ENCODE results near the gene UGT1A9. TPM values are rescaled to one million over a fixed set of nuclear protein-coding genes. Genes with fewer than 3 reads are reported as not detected.
"Not testable (repeated sequence)": the region's sequence is repeated elsewhere in the genome, so short reads cannot be mapped to it uniquely, and the experiment has no call there.

UGT1A9 gene
- total RNA-seq, 1 donor from 2014 or later = not detected

- no peak overlapping the region for H3K4me3 ChIP-seq (ENCODE audit: low read length in 3 of 3)
- H3K4me1 ChIP-seq (ENCODE audit: control insufficient read depth in 3 of 3, insufficient read depth in 3 of 3, low read length in 3 of 3) = no peaks in the 10 kb centered on the region
- no peak overlapping the region for H3K9ac ChIP-seq (ENCODE audit: low read depth in 1 of 3, low read length in 3 of 3)
- H3K36me3 ChIP-seq (ENCODE audit: control insufficient read depth in 3 of 3, insufficient read depth in 3 of 3, low read length in 3 of 3) = no peaks in the 10 kb centered on the region
- peaks cover 0 to 2% (median 0%) of the 10 kb centered on the region in 3 donors for H3K27me3 ChIP-seq (ENCODE audit: control insufficient read depth in 3 of 3, insufficient read depth in 3 of 3, low read length in 3 of 3)
- H3K9me3 ChIP-seq (ENCODE audit: control insufficient read depth in 3 of 3, low read length in 3 of 3) = no peaks in the 10 kb centered on the region
- no peak overlapping the region for H3K27ac ChIP-seq (ENCODE audit: low read depth, low read length)
Measured at GRCh38 chr2:233691443-233692433, 20.0 kb downstream of the UGT1A9 start.

GRCh38 chr2:233692648-233693047, 20.9 kb downstream of the UGT1A9 start, which contains the start of gene UGT1A6:
Gene UGT1A6, plus strand, starts transcription at chr2:233692890. Its CDS starts 115 bp downstream, at chr2:233693005.
- peaks cover 0 to 2% (median 0%) of the 10 kb centered on the region in 3 donors for H3K27me3 ChIP-seq (ENCODE audit: control insufficient read depth in 3 of 3, insufficient read depth in 3 of 3, low read length in 3 of 3)
- no peak within 1 kb of the TSS for H3K27ac ChIP-seq (ENCODE audit: low read depth, low read length)
- H3K36me3 ChIP-seq (ENCODE audit: control insufficient read depth in 3 of 3, insufficient read depth in 3 of 3, low read length in 3 of 3) = no peaks in the 10 kb centered on the region
- H3K4me3 ChIP-seq (ENCODE audit: low read length in 3 of 3) = no peak within 1 kb of the TSS
- H3K4me1 ChIP-seq (ENCODE audit: control insufficient read depth in 3 of 3, insufficient read depth in 3 of 3, low read length in 3 of 3) = no peaks in the 10 kb centered on the region
- H3K9ac ChIP-seq (ENCODE audit: low read depth in 1 of 3, low read length in 3 of 3) = no peak within 1 kb of the TSS
- no peaks in the 10 kb centered on the region for H3K9me3 ChIP-seq (ENCODE audit: control insufficient read depth in 3 of 3, low read length in 3 of 3)

GRCh38 chr2:233693963-233694362, 22.3 kb downstream of the UGT1A9 start:
- Histone ChIP-seq H3K9me3 (ENCODE audit: control insufficient read depth in 3 of 3, low read length in 3 of 3) (no peaks in the 10 kb centered on the region), H3K27me3 (ENCODE audit: control insufficient read depth in 3 of 3, insufficient read depth in 3 of 3, low read length in 3 of 3) (peaks cover 0 to 2% (median 0%) of the 10 kb centered on the region in 3 donors), H3K4me1 (ENCODE audit: control insufficient read depth in 3 of 3, insufficient read depth in 3 of 3, low read length in 3 of 3) (no peaks in the 10 kb centered on the region), H3K36me3 (ENCODE audit: control insufficient read depth in 3 of 3, insufficient read depth in 3 of 3, low read length in 3 of 3) (no peaks in the 10 kb centered on the region), H3K27ac (ENCODE audit: low read depth, low read length) (no peak overlapping the region), H3K4me3 (ENCODE audit: low read length in 3 of 3) (no peak overlapping the region), H3K9ac (ENCODE audit: low read depth in 1 of 3, low read length in 3 of 3) (no peak overlapping the region)

GRCh38 chr2:233698740-233699139, 27.0 kb downstream of the UGT1A9 start:
- Histone ChIP-seq H3K9ac (ENCODE audit: low read depth in 1 of 3, low read length in 3 of 3) (no peak overlapping the region), H3K27me3 (ENCODE audit: control insufficient read depth in 3 of 3, insufficient read depth in 3 of 3, low read length in 3 of 3) (no peaks in the 10 kb centered on the region), H3K36me3 (ENCODE audit: control insufficient read depth in 3 of 3, insufficient read depth in 3 of 3, low read length in 3 of 3) (no peaks in the 10 kb centered on the region), H3K9me3 (ENCODE audit: control insufficient read depth in 3 of 3, low read length in 3 of 3) (no peaks in the 10 kb centered on the region), H3K27ac (ENCODE audit: low read depth, low read length) (no peak overlapping the region), H3K4me3 (ENCODE audit: low read length in 3 of 3) (no peak overlapping the region), H3K4me1 (ENCODE audit: control insufficient read depth in 3 of 3, insufficient read depth in 3 of 3, low read length in 3 of 3) (no peaks in the 10 kb centered on the region)

GRCh38 chr2:233699424-233700027, 27.8 kb downstream of the UGT1A9 start:
- H3K9ac ChIP-seq (ENCODE audit: low read depth in 1 of 3, low read length in 3 of 3) = no peak overlapping the region
- H3K27ac ChIP-seq (ENCODE audit: low read depth, low read length) = no peak overlapping the region
- H3K27me3 ChIP-seq (ENCODE audit: control insufficient read depth in 3 of 3, insufficient read depth in 3 of 3, low read length in 3 of 3) = no peaks in the 10 kb centered on the region
- H3K36me3 ChIP-seq (ENCODE audit: control insufficient read depth in 3 of 3, insufficient read depth in 3 of 3, low read length in 3 of 3) = no peaks in the 10 kb centered on the region
- no peaks in the 10 kb centered on the region for H3K4me1 ChIP-seq (ENCODE audit: control insufficient read depth in 3 of 3, insufficient read depth in 3 of 3, low read length in 3 of 3)
- no peaks in the 10 kb centered on the region for H3K9me3 ChIP-seq (ENCODE audit: control insufficient read depth in 3 of 3, low read length in 3 of 3)
- no peak overlapping the region for H3K4me3 ChIP-seq (ENCODE audit: low read length in 3 of 3)

GRCh38 chr2:233700028-233700635, 28.4 kb downstream of the UGT1A9 start:
- no peaks in the 10 kb centered on the region for H3K9me3 ChIP-seq (ENCODE audit: control insufficient read depth in 3 of 3, low read length in 3 of 3)
- no peaks in the 10 kb centered on the region for H3K4me1 ChIP-seq (ENCODE audit: control insufficient read depth in 3 of 3, insufficient read depth in 3 of 3, low read length in 3 of 3)
- H3K27ac ChIP-seq (ENCODE audit: low read depth, low read length) = no peak overlapping the region
- H3K4me3 ChIP-seq (ENCODE audit: low read length in 3 of 3) = no peak overlapping the region
- H3K36me3 ChIP-seq (ENCODE audit: control insufficient read depth in 3 of 3, insufficient read depth in 3 of 3, low read length in 3 of 3) = no peaks in the 10 kb centered on the region
- H3K9ac ChIP-seq (ENCODE audit: low read depth in 1 of 3, low read length in 3 of 3) = no peak overlapping the region
- H3K27me3 ChIP-seq (ENCODE audit: control insufficient read depth in 3 of 3, insufficient read depth in 3 of 3, low read length in 3 of 3) = no peaks in the 10 kb centered on the region

- not testable (repeated sequence) for H3K4me1 ChIP-seq (ENCODE audit: control insufficient read depth in 3 of 3, insufficient read depth in 3 of 3, low read length in 3 of 3); H3K27me3 ChIP-seq (ENCODE audit: control insufficient read depth in 3 of 3, insufficient read depth in 3 of 3, low read length in 3 of 3); H3K9ac ChIP-seq (ENCODE audit: low read depth in 1 of 3, low read length in 3 of 3); H3K36me3 ChIP-seq (ENCODE audit: control insufficient read depth in 3 of 3, insufficient read depth in 3 of 3, low read length in 3 of 3); H3K9me3 ChIP-seq (ENCODE audit: control insufficient read depth in 3 of 3, low read length in 3 of 3); H3K27ac ChIP-seq (ENCODE audit: low read depth, low read length); H3K4me3 ChIP-seq (ENCODE audit: low read length in 3 of 3)
Measured at GRCh38 chr2:233700842-233701241, 29.1 kb downstream of the UGT1A9 start.

- H3K4me1 ChIP-seq (ENCODE audit: control insufficient read depth in 3 of 3, insufficient read depth in 3 of 3, low read length in 3 of 3) = no peaks in the 10 kb centered on the region
- no peak overlapping the region for H3K27ac ChIP-seq (ENCODE audit: low read depth, low read length)
- no peaks in the 10 kb centered on the region for H3K9me3 ChIP-seq (ENCODE audit: control insufficient read depth in 3 of 3, low read length in 3 of 3)
- no peak overlapping the region for H3K9ac ChIP-seq (ENCODE audit: low read depth in 1 of 3, low read length in 3 of 3)
- H3K36me3 ChIP-seq (ENCODE audit: control insufficient read depth in 3 of 3, insufficient read depth in 3 of 3, low read length in 3 of 3) = no peaks in the 10 kb centered on the region
- H3K4me3 ChIP-seq (ENCODE audit: low read length in 3 of 3) = no peak overlapping the region
- no peaks in the 10 kb centered on the region for H3K27me3 ChIP-seq (ENCODE audit: control insufficient read depth in 3 of 3, insufficient read depth in 3 of 3, low read length in 3 of 3)
Measured at GRCh38 chr2:233702238-233702637, 30.5 kb downstream of the UGT1A9 start.

GRCh38 chr2:233705911-233706506, 34.3 kb downstream of the UGT1A9 start:
- Histone ChIP-seq H3K36me3 (ENCODE audit: control insufficient read depth in 3 of 3, insufficient read depth in 3 of 3, low read length in 3 of 3) (no peaks in the 10 kb centered on the region), H3K9ac (ENCODE audit: low read depth in 1 of 3, low read length in 3 of 3) (no peak overlapping the region), H3K9me3 (ENCODE audit: control insufficient read depth in 3 of 3, low read length in 3 of 3) (no peaks in the 10 kb centered on the region), H3K27me3 (ENCODE audit: control insufficient read depth in 3 of 3, insufficient read depth in 3 of 3, low read length in 3 of 3) (no peaks in the 10 kb centered on the region), H3K4me3 (ENCODE audit: low read length in 3 of 3) (no peak overlapping the region), H3K27ac (ENCODE audit: low read depth, low read length) (no peak overlapping the region), H3K4me1 (ENCODE audit: control insufficient read depth in 3 of 3, insufficient read depth in 3 of 3, low read length in 3 of 3) (no peaks in the 10 kb centered on the region)
